GM12874 (cell line): ENCODE results near the gene CYP17A1.

Experiments
- TF ChIP-seq, protein P1 (sequence below): IDR thresholded peaks from 2 replicates; pipeline ENCODE4 v1.5.1; 2011; ENCODE audit warnings: low read depth, mild to moderate bottlenecking, control low read depth, low read length, moderate library complexity; ENCODE audit not compliant: insufficient read depth

The CYP17A1 gene

DNA sequence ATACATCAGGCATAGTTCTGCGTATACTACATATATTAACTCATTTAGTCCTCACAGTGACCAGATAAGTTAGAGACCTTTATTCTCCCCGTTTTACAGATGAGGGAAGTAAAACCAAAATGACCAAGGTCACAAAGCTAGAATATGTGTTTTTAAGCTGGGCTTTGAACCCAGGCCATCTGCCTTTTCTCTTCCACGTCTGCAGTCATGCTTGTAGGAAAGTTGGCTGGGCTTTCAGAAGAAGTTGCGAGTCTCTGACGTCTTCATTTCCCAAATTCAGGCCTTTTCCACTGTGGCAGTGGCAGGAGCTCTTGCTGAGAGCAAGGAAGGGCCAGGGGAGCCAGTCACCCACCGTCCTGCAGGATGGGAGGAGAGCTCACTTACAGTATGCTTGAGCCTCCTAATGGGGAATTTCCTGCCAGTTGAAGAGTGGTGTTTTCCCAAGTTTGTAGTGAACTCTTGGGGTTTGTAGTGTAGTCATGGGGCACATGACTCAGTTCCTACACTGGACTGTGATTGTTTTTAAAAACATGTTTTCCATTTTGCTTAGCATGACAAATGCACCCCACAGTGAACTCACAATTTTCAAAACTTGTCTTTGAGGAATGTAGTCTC lies 34.2 kb downstream of the CYP17A1 start:
- TF ChIP-seq, protein P1, sequence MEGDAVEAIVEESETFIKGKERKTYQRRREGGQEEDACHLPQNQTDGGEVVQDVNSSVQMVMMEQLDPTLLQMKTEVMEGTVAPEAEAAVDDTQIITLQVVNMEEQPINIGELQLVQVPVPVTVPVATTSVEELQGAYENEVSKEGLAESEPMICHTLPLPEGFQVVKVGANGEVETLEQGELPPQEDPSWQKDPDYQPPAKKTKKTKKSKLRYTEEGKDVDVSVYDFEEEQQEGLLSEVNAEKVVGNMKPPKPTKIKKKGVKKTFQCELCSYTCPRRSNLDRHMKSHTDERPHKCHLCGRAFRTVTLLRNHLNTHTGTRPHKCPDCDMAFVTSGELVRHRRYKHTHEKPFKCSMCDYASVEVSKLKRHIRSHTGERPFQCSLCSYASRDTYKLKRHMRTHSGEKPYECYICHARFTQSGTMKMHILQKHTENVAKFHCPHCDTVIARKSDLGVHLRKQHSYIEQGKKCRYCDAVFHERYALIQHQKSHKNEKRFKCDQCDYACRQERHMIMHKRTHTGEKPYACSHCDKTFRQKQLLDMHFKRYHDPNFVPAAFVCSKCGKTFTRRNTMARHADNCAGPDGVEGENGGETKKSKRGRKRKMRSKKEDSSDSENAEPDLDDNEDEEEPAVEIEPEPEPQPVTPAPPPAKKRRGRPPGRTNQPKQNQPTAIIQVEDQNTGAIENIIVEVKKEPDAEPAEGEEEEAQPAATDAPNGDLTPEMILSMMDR, result no peak

DNA sequence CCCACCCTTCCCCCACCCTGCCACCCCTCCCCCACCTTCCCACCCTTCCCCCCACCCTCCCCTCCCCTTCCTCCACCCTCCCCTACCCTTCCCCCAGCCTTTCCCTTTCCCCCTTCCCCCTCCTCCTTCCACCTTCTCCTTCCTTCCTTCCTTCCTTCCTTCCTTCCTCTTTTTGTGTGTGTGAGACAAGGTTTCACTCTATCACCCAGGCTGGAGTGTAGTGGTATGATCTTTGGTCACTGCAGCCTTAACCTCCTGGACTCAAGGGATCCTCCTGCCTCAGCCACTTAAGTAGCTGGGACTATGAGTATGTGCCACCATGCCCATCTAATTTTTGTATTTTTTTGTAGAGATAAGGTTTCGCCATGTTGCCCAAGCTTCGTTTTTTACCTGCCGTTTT lies 35.2 kb downstream of the CYP17A1 start:
- TF ChIP-seq, protein P1, result no peak

DNA sequence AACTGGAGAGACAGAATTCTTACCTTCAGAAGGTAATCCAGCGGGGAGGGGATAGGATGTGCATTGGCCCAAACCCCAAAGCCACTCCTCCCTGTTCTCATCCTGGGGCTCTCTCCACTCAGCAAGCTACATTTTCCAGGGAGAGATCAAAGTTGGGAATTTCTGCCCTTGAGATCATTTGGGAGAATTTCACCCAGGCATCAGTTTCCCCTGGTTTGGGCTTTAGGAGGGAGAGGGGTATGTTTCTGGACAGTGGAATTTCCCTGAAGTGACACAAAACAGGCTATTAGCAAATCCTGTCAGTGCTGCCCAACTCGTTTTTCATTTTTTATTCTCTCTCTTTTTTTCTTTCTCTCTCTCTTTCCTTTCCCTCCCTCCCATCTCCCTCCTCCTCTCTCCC lies 35.7 kb downstream of the CYP17A1 start:
- TF ChIP-seq, protein P1, result no peak

DNA sequence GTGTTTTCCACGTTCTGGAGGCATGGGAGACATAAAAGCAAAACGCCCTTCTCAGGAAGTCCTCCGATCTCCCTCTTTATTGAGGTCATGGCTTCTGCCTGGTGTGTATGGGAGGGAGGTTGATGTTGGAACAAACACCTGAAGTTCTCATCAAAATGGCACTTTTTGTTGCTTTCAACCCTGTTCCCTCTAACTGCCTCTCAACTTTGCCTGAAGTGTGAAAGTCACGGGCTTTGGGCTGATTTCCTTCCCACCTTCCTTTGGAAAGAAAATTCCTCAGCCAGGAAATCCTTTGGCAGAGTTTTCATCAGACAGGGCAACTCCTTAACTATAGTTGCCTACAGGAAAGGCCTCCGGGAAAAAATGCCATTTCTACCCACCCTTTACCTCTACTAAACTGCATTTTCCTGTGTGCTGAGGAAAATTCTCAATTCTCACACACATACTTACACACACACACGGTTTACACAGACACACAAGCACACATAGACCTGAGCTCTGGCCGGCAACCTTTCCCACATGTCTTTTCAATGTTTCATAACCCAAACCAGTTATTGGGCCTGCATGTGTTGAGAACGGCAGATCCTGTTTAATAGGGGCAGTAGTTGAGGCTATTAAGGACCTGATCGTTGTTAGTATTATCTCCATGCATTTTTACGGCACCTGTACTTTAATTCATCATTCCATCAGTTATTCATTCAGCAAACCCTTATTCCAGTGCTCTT lies 36.4 kb downstream of the CYP17A1 start:
- TF ChIP-seq, protein P1, result no peak

DNA sequence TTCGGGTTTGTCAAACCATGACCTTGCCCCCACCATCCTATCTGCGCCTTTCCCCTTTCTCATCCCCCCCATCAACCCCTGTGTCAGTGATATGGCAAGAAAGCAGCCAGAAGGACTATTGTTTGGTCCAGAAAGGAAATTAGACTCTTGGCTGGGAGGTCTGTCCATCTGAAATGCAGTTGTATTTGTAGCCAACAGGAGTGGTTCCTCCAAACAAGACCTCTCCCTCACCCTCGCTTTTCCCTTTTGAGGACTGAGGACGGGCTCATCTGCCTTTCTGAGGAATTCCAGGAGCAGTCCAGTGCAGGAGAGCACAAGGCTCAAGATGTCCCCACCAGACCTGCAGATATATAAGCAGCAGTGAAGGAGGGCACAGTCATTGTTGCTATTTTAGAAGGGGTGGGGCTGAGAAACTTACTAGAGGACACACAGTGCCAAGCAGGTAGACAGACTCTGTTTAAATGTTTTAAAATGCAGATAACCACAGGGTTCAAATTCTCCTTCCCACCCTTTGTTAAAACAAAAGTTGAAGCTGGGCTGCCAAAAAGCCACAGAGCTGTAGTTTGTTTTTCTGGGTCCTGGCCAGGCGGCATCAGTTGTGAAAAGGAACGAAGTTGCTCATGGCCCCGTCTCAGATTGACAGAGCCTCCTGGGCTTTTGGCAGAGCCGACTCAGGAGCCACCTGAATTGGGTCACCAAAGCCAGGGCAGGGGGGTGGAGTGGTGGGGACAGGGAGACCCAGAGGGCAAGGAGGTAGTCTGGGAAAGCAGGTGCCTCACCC lies 37.3 kb downstream of the CYP17A1 start:
- TF ChIP-seq, protein P1, result no peak

DNA sequence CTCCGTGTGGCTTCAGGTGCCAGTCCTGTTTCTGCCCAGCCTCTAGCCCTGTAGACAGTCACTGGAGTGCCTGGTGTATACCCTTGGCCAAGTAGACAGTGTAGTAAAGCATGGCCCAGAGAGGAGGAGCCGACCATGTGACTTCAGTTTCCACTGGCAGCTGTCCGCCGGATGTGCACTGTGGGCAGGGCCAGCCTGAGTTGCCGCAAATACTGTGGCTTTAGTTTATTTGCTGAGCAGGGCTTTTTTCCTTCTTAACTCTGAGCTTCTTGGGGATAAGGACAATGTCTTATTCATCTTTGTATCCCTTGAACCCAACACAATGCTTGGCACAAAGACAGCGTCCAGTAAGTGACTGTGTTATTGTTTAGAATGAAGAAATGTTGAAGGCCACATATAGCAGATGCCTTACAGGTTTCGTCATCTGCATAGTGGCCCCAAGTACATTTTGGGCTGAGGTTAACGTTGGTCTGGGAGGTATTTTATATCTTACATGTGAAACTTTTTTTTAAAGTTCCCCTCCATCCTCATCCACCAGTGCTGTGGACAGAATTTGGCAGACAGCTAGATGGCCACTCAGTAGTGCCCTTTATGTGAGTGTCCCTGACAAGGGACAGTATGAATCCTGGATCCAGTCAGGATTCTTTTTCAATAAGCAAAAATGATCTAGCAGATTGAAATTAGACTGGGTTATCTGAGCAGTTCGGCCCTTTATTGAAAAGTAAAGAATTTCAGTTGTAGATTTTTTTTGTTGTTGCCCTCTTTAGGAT lies 40.6 kb downstream of the CYP17A1 start:
- TF ChIP-seq, protein P1, result no peak
